Measurements from ENCODE around the gene DNAJC27. TPM values are rescaled to one million over a fixed set of nuclear protein-coding genes. Genes with fewer than 3 reads are reported as not detected.

The DNAJC27 gene
- total and polyA plus RNA-seq, 12 donors, result 2.8 to 13.1 (median 9.6) TPM

DNA sequence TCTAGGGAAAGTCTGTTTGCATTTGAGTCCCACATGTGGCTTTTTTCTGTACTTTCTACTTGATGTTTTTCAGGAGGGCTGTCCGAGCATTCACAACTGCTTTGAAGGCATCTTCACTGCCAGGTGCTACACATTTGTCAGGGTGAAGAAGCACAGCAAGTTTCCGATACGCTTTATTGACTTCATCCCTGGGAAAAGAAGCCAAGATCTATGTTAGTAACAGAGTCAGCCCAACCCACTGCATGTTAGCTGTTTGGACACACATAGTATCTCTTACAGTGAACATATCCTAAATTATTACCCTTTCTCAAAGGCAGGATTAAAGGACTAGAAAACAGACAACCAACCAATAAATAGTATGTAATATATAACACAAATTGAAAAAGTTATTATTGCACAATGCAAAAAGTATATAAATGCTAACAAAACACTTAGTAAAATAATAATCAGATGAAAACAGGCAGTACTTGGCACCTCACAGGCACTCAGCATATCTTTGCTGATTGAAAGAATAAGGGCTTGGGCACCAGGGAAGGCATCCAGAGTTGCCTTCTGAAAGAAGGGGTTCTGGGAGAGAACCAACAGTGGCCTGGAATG, 24.1 kb downstream of the DNAJC27 start:
- TF ChIP-seq, protein P1, sequence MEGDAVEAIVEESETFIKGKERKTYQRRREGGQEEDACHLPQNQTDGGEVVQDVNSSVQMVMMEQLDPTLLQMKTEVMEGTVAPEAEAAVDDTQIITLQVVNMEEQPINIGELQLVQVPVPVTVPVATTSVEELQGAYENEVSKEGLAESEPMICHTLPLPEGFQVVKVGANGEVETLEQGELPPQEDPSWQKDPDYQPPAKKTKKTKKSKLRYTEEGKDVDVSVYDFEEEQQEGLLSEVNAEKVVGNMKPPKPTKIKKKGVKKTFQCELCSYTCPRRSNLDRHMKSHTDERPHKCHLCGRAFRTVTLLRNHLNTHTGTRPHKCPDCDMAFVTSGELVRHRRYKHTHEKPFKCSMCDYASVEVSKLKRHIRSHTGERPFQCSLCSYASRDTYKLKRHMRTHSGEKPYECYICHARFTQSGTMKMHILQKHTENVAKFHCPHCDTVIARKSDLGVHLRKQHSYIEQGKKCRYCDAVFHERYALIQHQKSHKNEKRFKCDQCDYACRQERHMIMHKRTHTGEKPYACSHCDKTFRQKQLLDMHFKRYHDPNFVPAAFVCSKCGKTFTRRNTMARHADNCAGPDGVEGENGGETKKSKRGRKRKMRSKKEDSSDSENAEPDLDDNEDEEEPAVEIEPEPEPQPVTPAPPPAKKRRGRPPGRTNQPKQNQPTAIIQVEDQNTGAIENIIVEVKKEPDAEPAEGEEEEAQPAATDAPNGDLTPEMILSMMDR (IDR thresholded peaks at IDR 0.05), result no peak
- H3K27ac ChIP-seq, result no peak overlapping the region
- DNase-seq, result no peak
- intact Hi-C loops (cut with DNase I), result no loop called here
- no peaks in the 10 kb centered on the region for H3K9me3 ChIP-seq
- no peaks in the 10 kb centered on the region for H3K27me3 ChIP-seq
- H3K4me3 ChIP-seq, result no peak overlapping the region
- peaks cover 0 to 90% (median 37%) of the 10 kb centered on the region in 9 donors for H3K36me3 ChIP-seq
- no peak for ATAC-seq
- WGBS, 2 donors, result 81 to 89% methylated on average over 3 of the region's 3 CpGs
- peaks cover 0 to 10% (median 0%) of the 10 kb centered on the region in 9 donors for H3K4me1 ChIP-seq

DNA sequence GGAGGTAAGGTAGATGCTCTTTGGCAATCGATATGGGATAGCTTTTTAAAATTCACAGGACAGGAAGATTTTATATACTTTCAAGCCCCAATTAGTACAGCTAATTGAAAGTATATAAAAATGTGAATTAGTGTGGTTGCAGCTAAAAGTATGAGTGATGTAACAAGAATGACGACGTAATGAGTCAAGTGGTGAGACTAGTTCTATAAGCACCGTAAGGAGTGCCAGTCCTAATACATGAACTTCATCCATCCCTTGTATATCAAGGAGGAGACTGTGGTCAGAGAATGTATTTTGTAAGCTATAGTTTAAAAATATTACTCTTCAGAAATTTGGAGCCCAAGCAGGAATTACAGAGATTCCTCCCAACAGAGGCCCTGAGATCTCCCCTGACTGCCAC, 25.8 kb downstream of the DNAJC27 start:
- H3K4me3 ChIP-seq, result no peak overlapping the region
- intact Hi-C loops (cut with DNase I), result no loop called here
- H3K4me1 ChIP-seq, result peaks cover 0 to 10% (median 0%) of the 10 kb centered on the region in 9 donors
- ATAC-seq, result no peak
- peaks cover 0 to 72% (median 28%) of the 10 kb centered on the region in 9 donors for H3K36me3 ChIP-seq
- H3K27ac ChIP-seq, result no peak overlapping the region
- WGBS, 2 donors, result 96 to 98% methylated on average over 4 of the region's 4 CpGs
- TF ChIP-seq, protein P1 (IDR thresholded peaks at IDR 0.05), result no peak
- no peak for DNase-seq
- no peaks in the 10 kb centered on the region for H3K27me3 ChIP-seq
- no peaks in the 10 kb centered on the region for H3K9me3 ChIP-seq

DNA sequence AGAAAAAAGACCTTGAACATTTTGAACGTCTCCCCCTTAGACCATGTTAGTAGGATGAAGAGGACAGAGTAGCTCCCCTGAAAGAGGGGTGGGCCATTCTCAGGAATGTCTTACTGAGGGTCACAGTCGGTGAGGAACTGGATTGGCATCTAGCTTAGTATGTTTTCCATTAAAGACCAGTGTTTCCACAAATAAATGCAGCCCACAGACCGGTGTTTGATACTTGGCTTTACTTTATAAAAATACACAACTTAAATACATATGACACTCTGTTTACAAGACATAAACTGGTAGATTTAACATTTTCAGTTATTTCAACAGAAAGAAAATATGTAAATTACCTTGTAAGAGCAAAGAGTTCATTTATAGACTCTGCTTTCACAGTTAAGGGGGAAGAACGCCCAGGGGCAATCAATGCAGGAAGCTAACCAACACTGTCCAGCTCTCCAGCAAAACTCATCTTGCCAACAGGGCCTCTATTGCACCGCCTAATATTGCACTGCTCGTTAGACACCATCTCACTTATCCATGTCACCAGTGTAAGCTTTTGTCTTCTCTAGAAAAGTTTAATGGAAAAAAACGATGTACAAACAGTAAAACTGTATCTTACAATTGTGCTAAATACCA, 28.2 kb downstream of the DNAJC27 start:
- Histone ChIP-seq H3K9me3 (no peaks in the 10 kb centered on the region), H3K36me3 (peaks cover 0 to 49% (median 19%) of the 10 kb centered on the region in 9 donors), H3K27me3 (no peaks in the 10 kb centered on the region), H3K4me3 (no peak overlapping the region), H3K27ac (no peak overlapping the region), H3K4me1 (peaks cover 0 to 7% (median 0%) of the 10 kb centered on the region in 9 donors)
- TF ChIP-seq, protein P1 (IDR thresholded peaks at IDR 0.05), result no peak
- ATAC-seq (no peak), DNase-seq (no peak)
- intact Hi-C loops (cut with DNase I), result no loop called here
- WGBS, 2 donors, result 87 to 89% methylated on average over 7 of the region's 7 CpGs

DNA sequence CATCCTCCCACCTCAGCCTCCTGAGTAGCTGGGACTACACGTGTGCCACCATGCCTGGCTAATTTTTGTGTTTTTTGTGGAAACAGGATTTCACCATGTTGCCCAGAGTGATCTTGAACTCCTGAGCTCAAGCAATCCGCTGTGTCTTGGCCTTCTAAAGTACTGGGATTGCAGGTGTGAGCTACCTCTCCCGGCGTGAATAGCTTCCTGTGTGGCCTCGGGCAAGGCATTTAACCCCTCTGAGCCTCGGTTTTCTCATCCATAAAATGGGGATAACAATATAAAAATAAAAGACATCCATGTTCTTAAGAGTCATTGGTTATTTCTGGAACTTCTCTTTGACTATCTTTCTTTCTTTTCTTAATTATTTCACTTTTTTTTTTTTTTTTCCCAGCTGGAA, 32.4 kb downstream of the DNAJC27 start:
- ATAC-seq, result no peak
- H3K27me3 ChIP-seq, result no peaks in the 10 kb centered on the region
- H3K27ac ChIP-seq, result no peak overlapping the region
- DNase-seq, result no peak
- H3K9me3 ChIP-seq, result no peaks in the 10 kb centered on the region
- WGBS, 2 donors, result 79 to 80% methylated on average over 6 of the region's 6 CpGs
- TF ChIP-seq, protein P1 (IDR thresholded peaks at IDR 0.05), result no peak
- H3K36me3 ChIP-seq, result peaks cover 0 to 10% (median 0%) of the 10 kb centered on the region in 9 donors
- intact Hi-C loops (cut with DNase I), result no loop called here
- H3K4me1 ChIP-seq, result no peaks in the 10 kb centered on the region
- H3K4me3 ChIP-seq, result no peak overlapping the region
